DMS53 treated with DMSO at 0.1 percent for 48 hours (cell line): ENCODE data around the gene ZC3H14.

ENCODE experiments used
- DNase-seq: peaks from one replicate; lab custom pipeline; 2025; ENCODE audit not compliant: unreplicated experiment; lab: John Stamatoyannopoulos, UW

Gene ZC3H14

DNA sequence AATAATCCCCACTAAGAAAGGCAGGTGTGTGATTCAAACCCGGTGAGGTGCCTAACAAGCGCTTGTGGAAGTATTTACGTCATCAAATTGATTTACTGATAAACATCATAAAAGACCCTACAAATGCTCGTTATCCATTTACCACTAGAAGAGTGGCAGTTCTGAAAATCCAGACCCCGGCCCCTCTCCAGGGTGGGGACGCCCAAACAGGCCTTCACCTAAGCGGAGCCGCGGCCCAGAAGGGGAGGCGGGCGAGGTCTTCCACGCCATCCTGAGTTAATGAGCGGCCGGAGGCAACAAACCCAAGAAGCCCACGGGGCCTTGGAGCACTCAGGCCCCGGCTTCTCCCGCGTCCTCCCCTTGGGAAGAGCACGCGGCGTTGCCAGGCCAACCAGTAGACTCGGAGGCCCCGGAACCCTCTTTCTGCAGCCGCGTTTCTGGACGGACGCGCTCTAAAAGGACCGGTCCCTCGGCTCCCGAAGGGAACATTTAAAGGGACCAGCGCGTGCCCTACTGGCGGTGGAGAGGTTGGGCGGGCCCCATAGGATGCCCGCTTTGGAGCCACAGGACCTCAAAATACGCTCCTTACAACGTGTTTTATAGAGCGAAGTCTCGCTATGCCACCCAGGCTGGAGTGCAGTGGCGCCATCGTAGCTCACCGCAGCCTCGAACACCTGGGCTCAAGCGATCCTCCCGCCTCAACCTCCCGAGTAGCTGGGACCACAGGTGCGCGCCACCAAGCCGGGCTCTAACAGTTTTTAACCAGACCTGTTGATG is 11.6 kb upstream of the ZC3H14 start:
- DNase-seq, result peak; percentile 14

DNA sequence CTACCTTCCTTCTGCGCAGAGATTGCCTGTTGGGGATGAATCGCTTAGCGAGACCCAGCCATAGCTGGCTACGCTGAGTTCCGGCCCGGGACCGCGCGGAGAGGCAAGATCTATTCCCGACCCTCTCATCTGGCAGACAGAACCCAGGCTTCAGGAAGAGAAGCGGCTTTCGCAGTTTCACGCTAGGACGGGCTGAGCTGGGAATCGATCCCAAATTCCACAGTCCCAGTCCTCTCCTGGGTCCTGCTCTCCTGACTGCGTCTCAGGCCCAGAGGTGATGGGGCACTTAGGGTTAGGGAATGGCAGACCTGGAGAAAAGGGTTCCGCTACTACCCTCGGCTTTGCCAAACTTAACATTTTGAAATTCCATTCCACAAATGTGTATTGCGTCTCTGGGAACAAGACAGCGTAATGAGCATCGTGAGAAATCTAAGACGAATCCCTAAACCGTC is 10.8 kb upstream of the ZC3H14 start:
- DNase-seq, result no peak

DNA sequence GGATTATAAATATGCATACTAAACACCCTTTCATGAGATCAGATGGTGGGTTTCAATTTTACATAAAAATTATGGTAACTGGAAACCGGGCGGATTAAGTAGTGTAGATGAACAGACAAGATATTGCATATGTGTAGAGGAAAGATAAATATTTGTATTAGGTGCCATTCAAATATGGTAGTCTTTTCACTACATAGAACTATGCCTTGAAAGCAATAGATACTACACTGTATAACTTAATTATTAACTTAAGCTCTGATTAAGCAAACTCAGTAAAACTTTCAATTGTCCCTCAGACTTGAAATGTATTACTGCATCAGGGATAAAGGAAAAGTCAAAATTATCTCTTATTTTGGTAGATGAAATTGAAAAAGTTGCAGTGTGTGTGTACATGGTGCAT is 10.0 kb upstream of the ZC3H14 start:
- DNase-seq, result peak; percentile 44

DNA sequence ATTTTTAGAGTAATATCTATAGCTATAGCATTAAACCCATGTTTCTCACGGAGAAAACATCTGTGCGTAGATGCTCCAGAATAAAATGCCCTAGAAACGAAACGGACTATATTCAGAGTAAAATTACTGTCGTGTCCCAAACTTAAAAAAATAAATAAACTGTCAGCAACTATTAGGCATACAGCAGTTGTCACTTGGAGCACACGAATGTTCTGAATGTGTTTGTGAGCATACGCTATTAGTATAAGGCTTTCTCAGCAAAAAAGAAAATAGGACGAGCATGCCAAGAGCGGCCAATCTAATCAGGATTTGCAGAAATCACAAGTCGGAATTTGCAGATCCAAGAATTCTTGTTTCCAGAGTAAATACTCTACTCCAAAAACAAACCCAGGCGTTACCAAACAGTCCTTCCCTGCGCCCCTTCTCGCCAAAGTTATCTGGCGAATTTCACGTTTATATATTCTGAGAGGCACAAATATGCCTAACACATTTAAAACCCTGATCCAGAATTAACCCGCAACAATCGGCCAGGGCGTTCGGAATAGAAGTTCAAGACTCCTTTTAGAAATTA is 8.9 kb upstream of the ZC3H14 start:
- DNase-seq, result no peak

DNA sequence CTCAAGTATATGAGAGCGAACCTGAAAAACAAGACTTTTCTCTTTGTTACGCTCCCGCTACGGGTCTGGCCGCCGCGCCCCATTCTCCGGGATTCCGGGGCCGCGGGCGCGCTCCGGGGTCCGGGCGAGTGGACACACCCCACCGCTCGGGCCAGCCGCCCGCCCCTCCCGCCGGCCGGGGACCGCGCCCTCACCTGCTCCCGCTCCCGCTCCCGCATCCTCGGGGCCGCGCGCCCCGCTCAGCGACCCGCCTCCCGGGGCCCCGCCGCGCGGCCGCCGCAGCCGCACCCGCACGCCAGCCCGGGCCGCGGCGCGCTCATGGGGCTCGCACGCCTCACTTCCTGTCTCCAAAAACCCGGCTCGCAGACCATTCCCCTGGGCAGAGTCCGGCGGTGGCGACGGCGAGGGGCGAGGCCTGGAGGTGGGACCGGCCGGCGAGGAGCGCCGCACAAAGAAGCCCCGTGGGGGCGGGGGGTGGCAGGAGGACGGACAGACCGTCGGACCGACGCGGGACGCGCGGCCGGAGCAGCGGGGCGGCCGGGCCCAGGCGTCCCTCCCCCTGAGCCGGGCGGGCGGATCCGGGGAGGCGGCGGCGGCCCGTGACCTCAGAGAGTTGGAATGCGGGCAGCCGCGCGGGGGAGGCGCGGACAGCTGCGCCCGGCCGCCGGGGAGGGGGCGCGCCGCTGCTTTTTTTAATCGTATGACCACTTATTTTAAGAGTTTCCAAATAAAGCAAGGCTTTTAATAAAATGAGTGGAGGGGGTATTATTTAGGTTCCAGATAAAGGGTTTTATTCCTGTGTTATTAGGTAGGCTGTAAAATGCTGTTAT is 8.2 kb upstream of the ZC3H14 start, which contains the start of gene PTPN21:
Gene PTPN21, minus strand, starts transcription at position 551 of the 830 bp plus-strand sequence. CDS start 4,590 bp downstream, outside the sequence.
- DNase-seq, result peak; percentile 18

DNA sequence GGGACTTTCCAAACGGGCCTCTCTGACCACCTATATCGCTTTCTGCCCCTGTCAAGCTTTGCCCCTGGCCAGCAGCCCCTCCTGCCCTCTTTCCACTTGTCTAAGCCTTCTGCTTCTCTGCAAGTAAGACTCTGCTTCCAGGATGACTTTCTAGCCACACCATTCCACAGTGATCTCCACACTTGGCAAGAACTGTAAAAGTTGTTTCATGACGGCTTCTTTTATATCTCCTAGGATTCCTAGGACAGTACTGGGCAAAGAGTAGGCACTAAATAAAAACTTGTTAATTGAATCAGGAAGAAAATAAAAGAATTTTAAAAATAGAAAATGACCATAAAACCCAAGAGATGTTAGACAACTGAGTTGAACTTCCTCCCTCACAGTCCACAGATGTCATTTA is 6.3 kb upstream of the ZC3H14 start:
- no peak for DNase-seq

DNA sequence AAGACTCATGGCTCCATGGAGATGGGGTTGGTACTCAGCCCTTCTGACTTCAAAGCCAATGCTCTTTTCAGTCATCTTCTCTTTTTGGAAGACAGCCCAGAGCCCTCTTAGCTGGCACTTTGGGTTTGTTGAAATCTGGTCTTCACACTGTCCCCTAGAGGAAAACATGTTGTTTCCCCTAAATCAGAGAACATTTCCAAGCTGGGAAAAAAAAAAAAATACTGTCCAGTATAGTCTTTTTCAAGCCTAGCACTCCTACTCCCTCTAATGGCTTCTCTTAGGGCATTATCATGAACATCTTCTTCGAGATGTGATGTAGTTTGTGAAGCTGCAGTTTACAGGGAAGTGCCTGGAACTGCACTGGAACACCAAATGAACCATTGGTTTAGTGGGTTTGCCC is 3.0 kb upstream of the ZC3H14 start:
- peak; percentile 39 for DNase-seq

DNA sequence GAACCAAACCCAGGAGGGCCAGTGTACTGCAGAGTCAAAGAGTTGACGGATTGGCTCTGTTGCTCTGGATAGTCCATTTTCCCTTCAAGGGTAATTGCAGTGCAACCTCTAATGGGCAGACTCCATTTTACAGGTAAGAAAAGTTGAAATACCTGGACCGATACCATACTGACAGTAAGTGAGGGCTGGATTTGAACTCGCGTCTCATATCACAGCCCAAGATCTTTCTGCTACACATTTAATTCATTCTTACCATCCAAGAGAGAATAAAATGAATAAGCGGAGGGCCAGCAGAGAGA is 356 bp upstream of the ZC3H14 start:
- no peak for DNase-seq

DNA sequence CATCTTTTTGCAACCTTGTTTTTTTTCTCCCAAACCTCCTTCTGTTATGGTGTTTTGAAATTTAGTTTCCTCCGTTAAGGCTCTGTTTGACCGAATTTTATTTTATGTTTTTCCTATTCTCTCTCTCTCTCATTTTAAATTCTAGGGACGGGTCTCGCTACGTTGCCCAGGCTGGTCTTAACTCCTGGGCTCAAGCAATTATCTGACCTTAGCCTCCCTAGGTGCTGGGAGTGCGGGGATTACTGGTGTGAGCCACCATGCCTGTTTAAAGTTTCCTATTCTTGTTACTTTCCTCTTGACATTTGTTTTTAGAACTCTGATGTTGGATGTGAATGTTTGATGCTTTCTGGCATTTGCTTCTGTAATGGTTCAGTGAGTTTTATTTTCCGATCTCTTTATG is 1.0 kb downstream of the ZC3H14 start:
- DNase-seq, result no peak

DNA sequence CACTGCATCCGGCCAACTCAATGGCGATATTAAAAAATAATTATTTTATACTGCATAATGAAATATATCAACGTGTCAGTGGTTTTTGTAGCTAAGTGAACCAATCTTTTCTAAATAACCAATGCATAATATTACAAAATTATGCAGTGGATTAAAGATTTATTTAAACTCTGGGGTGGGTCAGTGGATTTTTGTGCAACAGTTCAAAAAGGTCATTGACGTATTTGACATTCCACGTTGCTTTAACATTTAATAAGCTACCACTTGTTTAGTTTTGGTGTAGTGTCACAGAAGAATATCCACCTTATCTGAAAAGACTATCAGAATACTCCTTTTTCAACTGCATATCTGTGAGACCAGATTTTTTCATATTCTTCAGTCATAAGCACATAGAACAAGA is 2.6 kb downstream of the ZC3H14 start:
- no peak for DNase-seq

DNA sequence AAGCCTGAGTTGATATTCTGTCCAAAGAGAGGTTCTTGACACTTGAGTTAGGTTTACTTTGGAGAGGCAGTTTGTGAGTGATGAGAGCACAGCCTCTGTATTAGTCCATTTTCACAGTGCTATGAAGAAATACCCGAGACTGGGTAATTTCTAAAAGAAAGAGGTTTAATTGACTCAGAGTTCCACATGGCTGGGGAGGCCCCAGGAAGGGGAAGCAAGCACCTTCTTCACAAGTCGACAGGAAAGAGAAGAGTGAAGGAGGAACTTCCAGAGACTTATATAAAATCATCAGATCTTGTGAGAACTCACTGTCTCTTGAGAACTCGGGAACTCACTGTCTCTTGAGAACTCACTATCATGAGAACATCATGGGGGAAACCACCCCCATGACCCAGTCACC is 5.4 kb downstream of the ZC3H14 start:
- no peak for DNase-seq

DNA sequence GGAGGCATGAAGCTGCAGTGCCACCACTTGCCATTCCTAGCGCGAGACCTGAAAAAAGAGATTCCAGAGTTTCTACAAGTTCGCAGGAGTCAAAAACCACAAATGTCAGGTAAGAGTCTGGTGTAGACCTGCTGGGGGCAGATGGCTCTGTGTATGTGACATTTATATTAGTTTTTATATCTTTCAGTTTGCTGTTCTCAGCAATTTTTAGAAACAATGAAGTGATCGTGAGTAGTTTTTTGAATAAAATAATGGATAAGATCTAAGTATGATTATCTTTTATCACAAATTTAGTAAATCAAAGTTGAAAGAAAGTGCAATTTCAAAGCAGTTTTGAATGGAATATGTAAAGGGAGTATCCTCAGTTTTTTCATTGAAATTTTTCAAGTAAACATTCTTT is 9.3 kb downstream of the ZC3H14 start:
- no peak for DNase-seq

DNA sequence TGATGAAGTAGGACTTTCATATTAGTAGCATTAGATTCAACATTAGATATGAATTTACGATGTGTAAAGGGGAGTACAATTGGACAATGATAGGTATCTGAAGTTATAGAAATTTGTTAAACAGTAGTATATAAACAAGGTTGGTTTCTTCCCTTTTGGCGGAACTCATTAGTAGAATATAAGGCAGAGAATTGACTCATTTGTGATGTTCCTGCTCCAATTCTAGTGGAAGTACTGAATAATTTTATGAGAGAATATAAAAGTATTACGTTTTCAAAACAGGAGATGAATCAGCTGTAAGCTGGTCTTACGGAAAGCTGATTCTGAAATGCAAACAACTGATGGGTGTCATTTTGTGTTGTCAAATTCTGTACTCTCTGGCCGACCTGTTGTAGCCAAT is 13.4 kb downstream of the ZC3H14 start:
- DNase-seq, result no peak

DNA sequence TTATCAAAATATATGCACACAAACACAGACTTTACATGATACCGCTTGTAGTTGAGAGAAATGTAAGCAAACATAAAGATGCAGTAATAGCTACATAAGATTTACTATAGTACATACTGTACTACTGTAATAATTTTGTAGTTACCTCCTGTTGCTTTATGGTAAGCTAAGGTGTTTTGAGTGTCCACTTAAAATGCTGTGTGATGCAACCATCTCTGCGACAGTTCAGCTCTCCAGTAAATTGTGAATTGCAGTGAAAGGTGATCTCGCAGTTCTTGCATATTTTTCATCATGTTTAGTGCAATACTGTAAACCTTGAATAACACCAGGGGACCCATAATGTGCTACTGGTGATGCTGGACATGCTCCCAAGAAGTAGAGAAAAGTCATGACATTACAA is 21.6 kb downstream of the ZC3H14 start:
- no peak for DNase-seq

DNA sequence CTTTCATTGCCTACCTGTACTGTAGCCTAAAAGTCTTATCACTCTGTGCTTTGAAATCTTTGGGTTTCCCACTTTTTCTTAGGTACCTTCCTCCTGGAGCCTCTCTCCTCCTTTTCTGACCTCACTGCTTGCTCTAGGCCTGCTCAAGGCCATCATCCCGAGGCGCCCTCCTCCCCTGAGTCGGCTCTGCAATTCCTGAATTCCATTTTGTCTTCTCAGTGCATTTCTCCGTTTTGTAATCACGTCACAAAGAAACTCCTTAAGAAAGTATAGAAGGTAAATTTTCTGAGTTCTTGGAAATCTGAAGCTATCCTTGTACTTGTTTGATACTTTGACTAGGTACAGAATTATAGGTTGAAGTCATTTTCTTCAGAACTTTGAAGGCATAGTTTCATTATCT is 25.2 kb downstream of the ZC3H14 start:
- DNase-seq, result no peak

DNA sequence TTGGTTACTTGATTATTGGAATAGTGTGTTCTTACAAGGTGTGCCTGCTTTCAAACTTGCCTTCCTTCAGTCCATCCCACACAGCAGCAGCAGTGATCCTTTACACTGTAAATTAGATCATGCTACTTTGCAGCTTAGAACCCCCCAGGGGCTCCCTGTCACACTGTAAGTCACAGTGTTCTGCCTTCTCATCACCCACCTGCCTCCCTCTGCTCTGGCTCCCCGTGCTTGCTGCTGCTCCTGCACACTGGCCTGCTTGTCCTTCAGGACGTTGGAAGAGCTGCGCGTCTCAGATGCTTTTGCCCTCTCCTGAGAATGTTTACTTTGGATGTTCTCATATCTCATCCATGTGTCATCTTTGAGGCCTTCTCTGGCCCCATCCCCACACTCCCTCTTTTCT is 27.3 kb downstream of the ZC3H14 start:
- DNase-seq, result no peak

DNA sequence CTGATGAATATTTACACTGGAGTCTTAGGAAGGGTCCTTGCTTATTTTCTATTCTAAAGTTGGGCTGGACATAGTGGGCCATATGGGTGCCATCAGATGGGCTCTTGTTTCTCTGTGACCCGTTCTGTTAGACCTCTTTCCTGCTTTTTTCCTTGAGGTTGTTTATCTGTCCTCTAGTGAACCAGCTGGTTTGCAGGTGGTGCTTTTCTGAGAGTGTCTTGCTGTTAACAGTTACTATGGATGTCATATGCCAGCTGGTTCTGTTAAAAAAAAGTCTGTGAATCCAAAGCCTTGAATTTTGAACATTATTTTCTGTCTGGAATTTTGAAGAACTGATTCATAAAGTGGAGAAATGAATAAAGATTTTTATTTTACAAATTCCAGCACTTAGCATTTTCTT is 29.2 kb downstream of the ZC3H14 start:
- DNase-seq, result no peak

DNA sequence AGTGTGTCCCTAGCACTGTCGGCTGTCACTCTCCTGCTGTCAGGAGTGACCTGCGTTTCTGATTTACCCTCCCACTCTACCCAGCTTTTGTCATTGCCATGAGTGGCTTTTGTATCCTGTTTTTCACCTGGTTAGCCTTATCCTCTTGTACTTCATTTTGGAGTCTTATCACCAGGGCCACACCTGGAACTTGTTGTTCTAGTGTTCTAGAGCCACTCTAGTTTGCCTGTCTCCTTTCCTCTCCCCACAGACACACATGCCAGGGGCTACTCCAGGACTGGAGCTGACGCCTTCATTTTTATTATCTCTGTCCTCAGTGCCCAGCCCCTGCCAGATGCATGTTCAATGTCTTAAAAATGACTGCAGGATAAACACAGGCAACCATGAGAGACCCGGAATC is 34.2 kb downstream of the ZC3H14 start:
- DNase-seq, result no peak

DNA sequence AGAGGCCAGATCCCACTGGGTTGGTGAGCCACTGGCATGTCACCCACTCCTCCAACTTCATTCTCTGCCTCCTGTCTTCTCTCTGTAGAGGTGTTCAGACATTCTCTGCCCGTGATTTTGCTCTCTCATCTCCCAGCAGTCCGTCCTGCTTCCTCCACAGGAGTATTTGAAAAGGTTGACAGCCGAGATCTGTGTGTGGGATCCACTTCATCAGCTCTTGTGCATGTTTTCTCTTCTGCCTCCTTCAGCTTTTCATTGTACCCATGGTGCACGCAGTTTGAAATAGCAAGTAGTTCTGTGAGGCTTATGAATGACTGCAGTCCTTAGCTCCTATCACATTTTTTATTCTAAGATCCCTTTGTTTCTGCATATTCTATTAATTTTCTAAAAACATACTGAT is 34.8 kb downstream of the ZC3H14 start:
- DNase-seq, result no peak

DNA sequence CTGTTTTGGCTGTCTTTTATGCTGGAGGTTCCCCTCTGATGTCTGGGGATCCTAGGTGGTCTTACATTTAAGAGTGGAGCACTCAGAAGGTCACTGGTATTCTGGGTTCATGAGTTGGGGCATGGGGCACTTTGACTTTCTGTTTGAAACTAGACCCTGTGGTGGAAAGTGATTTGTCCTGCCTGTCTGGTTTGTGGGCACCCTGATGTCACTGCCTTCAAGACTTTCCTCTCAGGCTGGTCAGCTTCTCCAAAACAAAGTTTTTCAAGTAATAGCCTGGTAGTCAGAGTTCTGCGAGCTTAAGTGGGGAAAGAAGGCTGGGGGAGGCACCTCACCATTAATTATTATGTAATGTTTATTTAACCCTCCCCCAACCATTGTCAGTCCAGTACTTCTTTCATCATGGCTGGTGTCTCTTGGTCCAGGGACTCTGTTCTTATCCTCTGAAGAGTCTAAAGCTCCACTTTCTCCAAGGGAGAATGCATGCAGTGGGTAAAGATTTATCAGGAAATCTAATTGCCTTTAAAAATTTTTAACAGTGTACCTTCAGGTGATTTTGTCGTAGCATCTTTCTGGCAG is 35.3 kb downstream of the ZC3H14 start:
- DNase-seq, result no peak

DNA sequence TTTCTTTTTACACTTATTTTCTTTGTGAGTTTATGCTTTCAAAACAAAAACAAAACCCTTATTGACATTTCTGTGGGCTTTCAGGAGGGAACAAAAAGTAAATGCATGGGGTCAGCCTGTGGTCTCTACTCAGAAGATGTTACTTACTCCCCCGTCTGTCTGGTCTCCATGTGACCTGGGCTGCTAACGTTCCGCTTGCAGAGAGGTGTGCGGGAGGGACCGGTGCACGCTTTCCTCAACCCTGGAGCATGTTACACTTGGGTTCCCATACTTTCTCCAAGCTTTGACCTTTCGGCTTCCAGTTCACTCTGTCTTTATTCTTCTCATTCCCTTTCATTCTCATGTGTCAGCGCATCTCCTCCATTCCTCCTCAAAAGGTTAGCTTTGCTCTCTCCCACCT is 36.5 kb downstream of the ZC3H14 start:
- DNase-seq, result no peak
